Uterus (tissue), 2 donors: Measurements from ENCODE around the gene LCP2.

ENCODE experiments used
- CTCF ChIP-seq, 4 experiments: fragments of 200-600 bp in 2 of 4; fragments of 450-650 bp in 2 of 4; sonication (generic) in 2 of 4; IDR thresholded peaks; one replicate each; pipeline ENCODE4 v1.5.1; 2016 to 2019; ENCODE audit warnings: antibody characterized with exemption in 4 of 4, mild to moderate bottlenecking in 2 of 4, moderate library complexity in 1 of 4
- POLR2A ChIP-seq, 2 donors: fragments of 450-650 bp; IDR thresholded peaks; one replicate each; pipeline ENCODE4 v1.6.1; 2016; ENCODE audit warnings: antibody characterized with exemption in 2 of 2, mild to moderate bottlenecking in 1 of 2, moderate library complexity in 1 of 2

DNA sequence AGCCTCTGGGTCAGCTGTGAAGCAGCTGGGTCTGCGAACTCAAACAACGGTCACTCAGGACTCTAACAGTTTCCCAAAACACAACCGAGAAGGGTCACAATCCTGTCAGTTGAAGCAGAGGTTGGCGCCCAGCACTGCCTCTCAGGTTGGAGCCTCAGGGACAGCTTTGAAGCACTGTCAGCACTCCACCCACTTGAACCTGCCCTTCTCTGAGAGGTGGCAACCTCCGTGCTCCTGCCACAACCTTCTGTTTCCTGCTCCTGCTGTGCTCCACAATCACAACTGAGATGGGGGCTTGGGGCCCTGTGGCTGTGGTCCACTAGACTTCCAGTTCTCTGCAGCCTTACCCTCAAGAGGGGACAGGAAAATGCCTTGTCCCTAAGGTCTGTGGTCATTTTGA is 21.7 kb upstream of the LCP2 start:
- TF ChIP-seq CTCF (IDR thresholded peaks at IDR 0.05) (no peak), POLR2A (IDR thresholded peaks at IDR 0.05) (no peak)
